GM19438 (cell line): ENCODE results near the gene GNB1L.

Source experiments
- ATAC-seq: cut with Tn5 transposase; IDR thresholded peaks from one replicate; pipeline ENCODE4 v1.9.1; 2021; ENCODE audit warnings: low read depth; ENCODE audit not compliant: unreplicated experiment

Gene GNB1L

GRCh38 chr22:19866665-19867009, 12.0 kb upstream of the GNB1L start:
- ATAC-seq = no peak

- no peak for ATAC-seq
Observed at GRCh38 chr22:19865141-19865829, 10.6 kb upstream of the GNB1L start.

DNA sequence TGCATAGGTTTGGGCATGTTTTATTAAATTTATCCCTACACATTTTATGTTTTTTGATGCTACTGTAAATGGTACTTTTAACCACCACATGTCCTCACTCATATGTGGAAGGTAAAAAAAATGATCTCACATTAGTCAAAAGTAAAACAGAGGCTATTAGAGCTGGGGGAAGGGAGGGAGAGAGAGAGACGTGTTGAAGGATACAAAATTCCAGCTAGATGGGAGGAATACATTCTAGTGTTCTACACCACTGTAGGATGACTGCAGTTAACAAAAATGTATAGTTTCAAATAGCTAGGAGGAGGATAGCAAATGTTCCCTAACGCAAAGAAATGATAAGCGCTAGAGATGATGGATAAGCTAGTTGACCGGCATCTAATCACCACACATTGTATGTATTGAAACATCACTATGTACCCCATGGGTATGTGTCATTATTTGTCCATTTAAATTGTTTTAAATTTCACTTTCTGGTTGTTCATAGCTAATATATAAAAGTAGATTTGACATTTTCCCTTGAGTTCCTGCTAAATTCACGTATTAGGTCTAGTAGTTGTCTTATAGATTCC, 9.9 kb upstream of the GNB1L start:
- ATAC-seq = no peak

DNA sequence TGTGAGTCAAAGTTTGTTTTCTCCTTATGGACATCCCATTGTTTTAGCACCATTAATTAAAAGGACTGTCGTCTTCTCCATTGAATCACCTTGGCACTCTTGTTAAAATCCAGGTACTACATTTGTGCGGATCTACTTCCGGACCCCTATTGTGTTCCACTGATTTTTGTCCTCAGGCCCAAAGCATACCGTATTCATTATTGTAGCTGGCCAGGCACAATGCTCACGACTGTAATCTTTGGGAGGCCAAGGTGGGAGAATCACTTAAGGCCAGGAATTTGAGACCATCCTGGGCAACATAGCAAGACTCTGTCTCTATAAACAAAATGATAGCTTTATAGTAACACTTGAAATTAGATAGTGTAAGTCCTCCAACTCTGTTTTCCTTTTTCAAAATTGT, 8.9 kb upstream of the GNB1L start:
- ATAC-seq = no peak

DNA sequence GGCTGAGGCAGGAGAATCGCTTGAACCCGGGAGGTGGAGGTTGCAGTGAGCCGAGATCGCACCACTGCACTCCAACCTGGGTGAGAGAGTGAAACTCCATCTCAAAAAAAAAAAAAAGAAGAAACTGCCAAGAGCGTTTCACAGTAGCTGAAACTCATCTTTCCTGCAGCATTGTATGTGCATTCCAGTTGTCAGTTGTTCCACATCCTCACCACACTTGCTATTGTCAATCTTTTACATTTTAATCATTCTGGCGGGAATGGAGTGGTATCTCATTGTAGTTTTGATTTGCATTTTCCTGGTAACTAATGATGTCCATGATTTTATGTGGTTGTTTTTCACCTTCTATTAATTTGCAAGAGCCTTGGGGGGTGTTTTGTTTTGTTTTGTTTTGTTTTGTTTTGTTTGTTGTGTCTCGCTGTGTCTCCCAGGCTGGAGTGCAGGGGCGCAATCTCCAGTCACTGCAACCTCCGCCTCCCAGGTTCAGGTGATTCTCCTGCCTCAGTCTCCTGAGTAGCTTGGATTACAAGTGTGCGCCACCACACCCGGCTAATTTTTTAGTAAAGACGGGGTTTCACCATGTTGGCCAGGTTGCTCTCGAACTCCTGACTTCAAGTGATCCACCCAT, 8.1 kb upstream of the GNB1L start:
- no peak for ATAC-seq

DNA sequence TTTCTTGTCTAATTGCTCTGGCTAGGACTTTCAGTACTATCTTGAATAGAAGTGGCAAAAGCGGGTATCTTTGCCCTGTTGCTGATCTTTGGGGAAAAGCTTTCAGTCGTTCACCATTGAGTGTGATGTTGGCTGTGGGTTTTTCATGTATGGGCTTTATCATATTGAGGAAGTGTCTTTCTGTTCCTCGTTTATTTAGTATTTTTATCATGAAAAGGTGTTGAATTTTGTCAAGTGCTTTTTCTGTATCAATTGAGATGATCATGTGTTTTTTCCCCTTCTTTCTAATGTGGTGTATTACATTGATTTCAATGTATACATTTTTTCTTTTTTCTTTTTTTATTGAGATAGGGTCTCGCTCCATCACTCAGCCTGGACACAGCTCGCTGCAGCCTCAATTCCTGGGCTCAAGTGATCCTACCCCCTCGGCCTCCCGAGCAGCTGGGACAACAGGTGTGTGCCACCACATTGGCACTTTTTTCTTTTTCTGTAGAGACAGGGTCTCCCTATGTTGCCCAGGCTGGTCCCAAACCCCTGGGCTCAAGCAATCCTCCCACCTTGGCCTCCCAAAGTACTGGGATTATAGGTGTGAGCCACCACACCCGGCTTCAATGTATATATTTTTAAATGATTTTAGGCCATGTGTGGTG, 5.3 kb upstream of the GNB1L start:
- no peak for ATAC-seq

- ATAC-seq = no peak
Observed at GRCh38 chr22:19857382-19857781, 2.7 kb upstream of the GNB1L start.

- ATAC-seq = peak; percentile 15
Observed at GRCh38 chr22:19855504-19856409, 1.1 kb upstream of the GNB1L start.

- ATAC-seq = peak; percentile 3
Observed at GRCh38 chr22:19853879-19854777, 546 bp downstream of the GNB1L start.

DNA sequence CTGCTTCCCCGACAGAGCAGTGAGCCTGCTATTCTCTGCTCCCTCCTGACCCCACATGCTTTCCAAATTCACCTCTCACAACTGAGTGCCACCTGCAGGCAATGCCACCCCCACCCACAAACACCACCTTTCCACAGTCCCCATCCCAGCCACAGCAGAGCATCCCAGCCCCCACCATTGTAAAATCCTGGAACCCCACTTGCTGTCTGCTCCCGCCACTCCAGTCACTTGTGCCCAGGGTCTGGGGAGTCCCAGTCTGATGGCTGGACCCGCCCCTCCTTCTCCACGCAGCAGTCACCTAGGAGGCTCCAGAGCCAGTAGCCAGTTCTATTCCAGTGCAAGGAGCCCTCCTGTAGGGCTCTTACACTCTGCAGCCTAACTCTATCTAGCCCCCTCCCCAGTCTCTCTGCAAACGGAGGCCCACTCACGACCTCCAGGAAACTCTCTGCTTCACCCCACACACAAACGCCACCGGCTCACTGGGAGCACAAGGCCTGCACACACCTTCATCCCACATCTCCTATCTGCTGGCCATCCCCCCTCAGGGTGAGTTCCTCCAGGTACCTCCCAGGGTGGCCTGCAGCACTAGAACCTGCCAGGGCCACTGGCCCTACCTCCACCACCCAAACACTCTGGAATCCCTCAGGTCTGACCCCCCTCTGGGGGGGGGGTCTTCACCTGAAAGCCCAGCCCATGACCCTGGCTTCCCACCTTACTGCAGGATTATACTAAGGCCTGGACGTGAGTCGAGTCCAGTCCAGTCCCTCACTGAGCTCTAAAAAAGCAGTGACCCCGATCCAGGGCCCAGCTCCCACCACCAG, 1.4 kb downstream of the GNB1L start:
- no peak for ATAC-seq

- no peak for ATAC-seq
Observed at GRCh38 chr22:19852177-19852781, 2.4 kb downstream of the GNB1L start.

DNA sequence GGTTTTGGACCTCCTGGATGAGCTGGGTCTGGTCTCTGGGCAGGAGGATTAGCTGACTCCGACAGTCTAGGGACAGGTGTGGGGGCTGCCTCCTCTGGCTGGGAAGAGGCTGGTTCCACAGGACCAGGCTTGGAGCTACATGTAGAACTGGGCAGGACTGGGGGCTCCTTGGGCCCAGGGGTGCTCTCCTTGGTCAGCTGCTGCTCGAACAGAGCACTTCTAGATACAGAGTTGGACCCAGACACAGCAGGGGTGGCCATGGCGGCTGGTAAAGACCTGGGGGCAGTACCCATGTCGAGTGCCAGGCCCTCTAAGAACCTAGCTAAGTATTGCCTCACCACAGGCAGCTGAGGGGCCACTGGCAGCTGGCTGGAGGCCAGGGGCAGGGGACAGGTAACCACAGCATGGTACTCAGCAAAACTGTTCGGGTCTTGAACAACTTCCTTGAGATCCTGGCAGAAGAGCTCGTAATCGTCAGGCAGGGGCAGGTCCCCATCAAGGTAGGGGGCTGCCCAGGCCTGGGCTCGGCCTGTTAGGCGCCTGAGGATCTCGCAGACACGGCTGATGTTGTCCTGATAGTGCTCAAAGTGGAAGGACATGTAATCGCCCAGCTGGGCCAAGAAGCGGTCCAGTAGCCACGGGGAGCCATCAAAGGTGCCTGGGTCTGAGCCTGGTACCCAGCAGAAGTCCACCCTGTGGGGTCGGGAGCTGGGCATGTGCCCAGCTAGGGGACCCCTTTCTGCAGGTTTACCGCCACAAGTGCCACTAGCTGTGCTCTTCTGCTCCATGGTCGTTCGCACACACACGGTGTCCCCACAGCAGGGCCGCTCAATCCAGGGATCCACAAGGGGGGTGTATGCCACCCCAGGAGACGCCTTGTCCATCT, 3.1 kb downstream of the GNB1L start:
- no peak for ATAC-seq

DNA sequence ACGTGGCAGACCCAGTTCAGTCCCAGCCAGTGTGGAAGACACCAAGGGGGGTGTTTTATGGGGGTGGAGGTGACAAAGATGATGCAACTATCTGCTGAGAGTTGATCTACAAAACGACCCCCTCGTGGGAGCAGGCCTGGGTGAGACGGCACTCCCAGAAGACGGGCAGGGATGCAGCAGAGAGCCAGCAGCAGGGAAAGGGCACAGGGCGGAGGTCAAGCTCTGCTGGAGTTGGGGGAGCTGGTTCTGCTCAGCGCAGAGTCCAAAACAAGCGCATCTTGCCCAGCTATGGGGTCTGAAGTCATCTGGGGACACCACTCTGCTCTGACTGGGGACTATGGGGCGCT, 3.9 kb downstream of the GNB1L start:
- no peak for ATAC-seq

GRCh38 chr22:19849835-19850762, 4.6 kb downstream of the GNB1L start:
- no peak for ATAC-seq

GRCh38 chr22:19848298-19849224, 6.1 kb downstream of the GNB1L start:
- no peak for ATAC-seq

DNA sequence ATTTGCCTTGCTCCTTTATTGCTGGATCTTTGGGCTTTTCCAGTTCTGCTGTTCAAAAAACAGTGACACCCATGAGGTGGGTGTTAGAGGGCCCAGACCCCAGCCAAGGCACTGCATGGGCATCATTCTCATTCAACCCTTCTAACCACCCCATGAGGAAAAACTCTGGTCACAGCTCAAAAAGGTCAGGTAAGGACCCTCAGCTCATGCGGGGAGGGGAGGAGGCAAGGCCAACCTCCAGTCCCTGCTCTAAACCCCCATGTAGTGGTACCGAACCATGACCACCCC, 7.4 kb downstream of the GNB1L start:
- no peak for ATAC-seq
